ENCODE results near the gene HOXC11.

The HOXC11 gene

GRCh38 chr12:54006559-54007220 is 33.8 kb downstream of the HOXC11 start:
- in situ Hi-C loops (cut with HindIII; ENCODE audit: low sequenced_read_pairs), result no loop called here

DNA sequence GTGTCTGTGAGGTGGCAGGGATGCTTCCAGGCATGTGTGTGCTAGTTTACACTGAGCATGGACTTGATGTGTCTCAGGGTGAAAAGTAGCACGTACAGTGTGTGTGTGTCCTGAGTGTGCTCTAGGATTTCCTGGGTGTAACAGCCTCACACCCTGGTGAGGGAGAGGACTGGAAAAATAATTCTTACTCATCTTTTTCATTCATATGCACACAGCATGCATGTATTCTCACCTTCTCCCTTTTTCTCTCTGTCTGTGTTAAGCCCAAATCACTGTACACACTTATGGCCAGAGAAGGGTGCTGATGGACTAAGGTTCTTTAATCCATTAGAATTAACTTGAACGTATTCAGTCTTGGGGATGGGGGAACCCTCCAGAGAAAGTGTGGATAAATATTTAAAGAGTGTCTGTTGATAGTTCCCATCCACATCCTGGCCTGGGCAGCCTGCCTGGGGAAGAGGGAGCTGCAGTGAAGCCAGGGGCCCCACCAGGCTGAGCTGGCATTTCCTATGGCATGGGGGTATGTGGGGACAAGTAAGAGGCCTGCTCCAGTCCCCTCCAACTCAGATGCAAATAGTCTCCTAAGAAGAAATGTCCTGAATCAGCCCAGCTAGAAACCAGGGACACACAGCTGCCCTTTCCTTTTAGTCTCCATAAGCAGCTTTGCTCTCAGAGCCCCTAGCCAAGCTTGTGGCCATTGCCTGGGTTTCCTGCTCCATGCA is 34.8 kb downstream of the HOXC11 start:
- in situ Hi-C loops (cut with HindIII; ENCODE audit: low sequenced_read_pairs), result no loop called here

- in situ Hi-C loops (cut with HindIII; ENCODE audit: low sequenced_read_pairs), result no loop called here
Measured at GRCh38 chr12:54008260-54008552, 35.3 kb downstream of the HOXC11 start.

- in situ Hi-C loops (cut with HindIII; ENCODE audit: low sequenced_read_pairs), result no loop called here
Measured at GRCh38 chr12:54009171-54010052, 36.5 kb downstream of the HOXC11 start.

GRCh38 chr12:54010053-54010971 is 37.4 kb downstream of the HOXC11 start:
- in situ Hi-C loops (cut with HindIII; ENCODE audit: low sequenced_read_pairs), result no loop called here

GRCh38 chr12:54010972-54011664 is 38.2 kb downstream of the HOXC11 start:
- in situ Hi-C loops (cut with HindIII; ENCODE audit: low sequenced_read_pairs), result no loop called here

GRCh38 chr12:54011665-54012532 is 39.0 kb downstream of the HOXC11 start:
- in situ Hi-C loops (cut with HindIII; ENCODE audit: low sequenced_read_pairs), result no loop called here

- in situ Hi-C loops (cut with HindIII; ENCODE audit: low sequenced_read_pairs), result no loop called here
Measured at GRCh38 chr12:54012631-54013409, 39.9 kb downstream of the HOXC11 start.

DNA sequence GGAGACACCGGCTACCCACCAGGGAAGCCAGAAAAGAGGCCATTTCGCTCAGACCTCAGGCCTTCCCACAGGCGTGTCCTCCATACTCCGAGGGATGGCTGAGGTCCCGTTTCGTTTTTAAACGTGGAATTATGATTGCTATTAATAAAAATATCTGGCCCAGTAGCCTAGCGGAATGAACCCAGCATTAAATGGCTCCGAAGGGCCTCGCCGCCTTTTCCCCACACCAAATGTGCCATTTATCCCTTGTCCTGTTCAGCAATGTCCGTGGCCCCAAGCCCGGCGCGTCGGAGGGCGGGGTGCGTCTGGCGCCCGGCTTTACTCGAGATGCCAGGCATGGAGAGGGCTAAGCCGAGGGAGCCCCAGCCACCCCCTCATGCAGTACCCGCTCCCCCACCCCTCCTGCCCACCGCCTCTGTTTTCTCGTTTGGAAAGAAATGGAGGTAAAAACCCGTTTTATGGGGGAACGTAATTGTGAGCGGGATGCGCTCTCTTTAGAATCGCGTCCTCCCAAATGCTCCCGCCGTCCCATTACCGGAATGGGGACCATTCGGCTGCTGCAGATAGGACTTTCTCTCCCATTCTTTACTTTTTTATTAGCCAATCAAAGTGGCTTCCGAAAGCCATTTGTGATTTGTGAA is 41.6 kb downstream of the HOXC11 start:
- in situ Hi-C loops (cut with HindIII; ENCODE audit: low sequenced_read_pairs), result loop anchor here (5.0 kb wide), 1 partner anchor 173 kb away; the partner anchor contains the start of gene SMUG1

- in situ Hi-C loops (cut with HindIII; ENCODE audit: low sequenced_read_pairs), result loop anchor here (5.0 kb wide), 1 partner anchor 172 kb away; the partner anchor contains the start of gene SMUG1
Measured at GRCh38 chr12:54015018-54015931, 42.3 kb downstream of the HOXC11 start.

- in situ Hi-C loops (cut with HindIII; ENCODE audit: low sequenced_read_pairs), result loop anchor here (5.0 kb wide), 1 partner anchor 171 kb away; the partner anchor contains the start of gene SMUG1
Measured at GRCh38 chr12:54016051-54016450, 43.1 kb downstream of the HOXC11 start.

DNA sequence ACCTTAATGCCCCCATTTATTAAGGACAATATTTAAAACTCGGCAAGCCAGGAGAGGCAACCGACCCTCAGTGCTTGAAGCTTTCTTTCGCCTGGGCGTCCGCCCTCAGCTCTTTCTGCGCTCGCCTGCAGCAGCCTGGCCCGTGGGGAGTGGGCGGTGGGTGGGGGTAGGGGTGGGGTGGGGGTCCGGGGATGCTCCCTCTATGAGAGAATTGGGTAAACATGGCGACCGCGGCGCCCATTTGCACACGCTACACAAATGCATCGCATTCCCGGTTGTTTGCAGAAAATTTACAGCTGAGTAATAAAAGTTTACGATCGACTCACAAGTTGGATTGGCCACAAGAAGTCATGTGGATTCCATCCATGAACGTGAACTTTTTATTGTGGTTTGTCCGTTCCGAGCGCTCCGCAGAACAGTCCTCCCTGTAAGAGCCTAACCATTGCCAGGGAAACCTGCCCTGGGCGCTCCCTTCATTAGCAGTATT is 43.6 kb downstream of the HOXC11 start:
- in situ Hi-C loops (cut with HindIII; ENCODE audit: low sequenced_read_pairs), result loop anchor here (5.0 kb wide), 1 partner anchor 171 kb away; the partner anchor contains the start of gene SMUG1

GRCh38 chr12:54017027-54017788 is 44.3 kb downstream of the HOXC11 start:
- in situ Hi-C loops (cut with HindIII; ENCODE audit: low sequenced_read_pairs), result loop anchor here (5.0 kb wide), 1 partner anchor 170 kb away; the partner anchor contains the start of gene SMUG1

DNA sequence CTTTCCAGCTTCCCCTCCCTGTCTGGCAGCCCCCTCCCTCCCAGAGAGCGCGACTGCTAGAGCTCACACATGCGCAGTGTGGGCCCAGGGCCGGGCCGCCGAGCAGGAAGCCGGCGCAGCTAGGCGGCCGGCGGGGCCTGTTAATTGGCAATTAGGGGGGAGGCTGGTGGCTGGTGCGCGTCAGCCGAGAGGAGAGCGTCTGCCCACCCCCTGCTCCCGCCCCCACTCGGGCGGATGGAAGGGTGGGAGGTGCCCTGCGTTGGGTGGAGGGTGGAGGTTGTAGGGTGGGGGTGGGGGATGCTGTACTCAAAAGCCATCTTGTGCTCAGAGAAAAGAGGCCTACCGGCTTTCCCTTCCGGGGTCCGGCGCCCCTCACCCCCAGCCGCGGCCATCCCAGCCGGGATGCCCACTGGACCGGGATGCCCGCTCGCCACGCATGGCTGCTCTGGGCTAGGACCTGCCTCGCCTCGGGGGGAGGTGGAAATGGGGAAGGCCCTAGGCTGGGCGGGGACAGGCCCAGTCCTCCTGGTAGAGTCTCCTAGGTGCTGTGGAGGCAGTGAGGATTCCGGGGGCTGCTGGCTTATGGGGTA is 45.0 kb downstream of the HOXC11 start:
- in situ Hi-C loops (cut with HindIII; ENCODE audit: low sequenced_read_pairs), result loop anchor here (5.0 kb wide), 1 partner anchor 169 kb away; the partner anchor contains the start of gene SMUG1

GRCh38 chr12:54018468-54018984 is 45.6 kb downstream of the HOXC11 start:
- in situ Hi-C loops (cut with HindIII; ENCODE audit: low sequenced_read_pairs), result loop anchor here (5.0 kb wide), 1 partner anchor 169 kb away; the partner anchor contains the start of gene SMUG1

Data from endothelial cell of hepatic sinusoid (primary cell).